ENCODE results near the gene TNFRSF1A. TPM values are rescaled to one million over a fixed set of nuclear protein-coding genes. Genes with fewer than 3 reads are reported as not detected.

The TNFRSF1A gene
- 76.0 TPM for total RNA-seq

DNA sequence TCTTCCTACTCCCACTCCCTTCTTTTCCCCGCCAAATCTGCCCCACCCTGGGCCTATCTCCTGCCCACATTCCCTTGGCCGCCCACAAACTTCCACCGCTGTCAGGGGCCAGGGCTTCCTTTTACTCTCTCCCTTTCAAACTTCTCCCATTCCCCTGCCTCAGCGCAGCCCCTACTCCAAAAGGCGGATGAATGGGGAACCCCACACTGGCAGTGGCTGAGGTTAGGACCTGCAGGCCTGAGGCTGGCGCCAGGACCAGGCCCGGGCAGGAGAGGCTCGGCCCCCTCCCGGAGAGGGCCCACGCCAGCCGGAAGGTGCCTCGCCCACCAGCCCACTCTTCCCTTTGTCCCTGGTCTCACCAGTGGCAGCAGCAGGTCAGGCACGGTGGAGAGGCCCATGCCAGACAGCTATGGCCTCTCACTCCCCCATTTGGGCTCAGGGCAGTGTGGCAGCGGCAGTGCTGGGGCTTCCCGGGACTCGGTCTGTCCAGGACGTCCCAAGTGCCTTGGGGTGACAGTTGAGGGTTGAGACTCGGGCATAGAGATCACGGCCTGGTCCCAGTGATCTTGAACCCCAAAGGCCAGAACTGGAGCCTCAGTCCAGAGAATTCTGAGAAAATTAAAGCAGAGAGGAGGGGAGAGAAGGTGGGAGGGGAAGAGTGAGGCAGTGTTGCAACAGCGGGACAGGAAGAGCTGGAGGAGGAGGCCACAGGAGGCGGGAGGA, at the start of gene TNFRSF1A:
TSS of gene TNFRSF1A (minus strand) at position 660 of the 723 bp plus-strand sequence. CDS start at position 398, 262 bp downstream.
- ATAC-seq (peak; percentile 79), DNase-seq (ENCODE audit: low spot score) (peak; percentile 80)

DNA sequence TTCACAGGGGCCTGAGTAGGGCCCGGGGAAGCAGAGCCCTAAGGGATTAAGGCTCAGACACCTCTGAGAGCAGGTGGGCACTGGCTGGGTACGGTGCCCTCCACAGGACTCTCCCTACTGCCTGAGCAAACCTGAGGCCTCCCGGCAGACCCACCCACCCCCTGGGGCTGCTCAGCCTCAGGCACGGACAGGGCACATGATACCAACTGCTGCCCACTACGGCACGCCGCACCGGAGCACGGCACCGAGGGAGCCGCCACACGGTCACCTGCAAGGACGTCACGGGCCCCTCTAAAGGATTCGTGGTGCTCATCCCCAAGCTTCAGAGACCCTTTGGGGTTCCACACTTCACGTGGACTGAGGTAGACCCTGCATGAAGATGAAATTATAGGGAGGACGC, 49.1 kb upstream of the TNFRSF1A start:
- DNase-seq (ENCODE audit: low spot score) (no peak), ATAC-seq (no peak)

DNA sequence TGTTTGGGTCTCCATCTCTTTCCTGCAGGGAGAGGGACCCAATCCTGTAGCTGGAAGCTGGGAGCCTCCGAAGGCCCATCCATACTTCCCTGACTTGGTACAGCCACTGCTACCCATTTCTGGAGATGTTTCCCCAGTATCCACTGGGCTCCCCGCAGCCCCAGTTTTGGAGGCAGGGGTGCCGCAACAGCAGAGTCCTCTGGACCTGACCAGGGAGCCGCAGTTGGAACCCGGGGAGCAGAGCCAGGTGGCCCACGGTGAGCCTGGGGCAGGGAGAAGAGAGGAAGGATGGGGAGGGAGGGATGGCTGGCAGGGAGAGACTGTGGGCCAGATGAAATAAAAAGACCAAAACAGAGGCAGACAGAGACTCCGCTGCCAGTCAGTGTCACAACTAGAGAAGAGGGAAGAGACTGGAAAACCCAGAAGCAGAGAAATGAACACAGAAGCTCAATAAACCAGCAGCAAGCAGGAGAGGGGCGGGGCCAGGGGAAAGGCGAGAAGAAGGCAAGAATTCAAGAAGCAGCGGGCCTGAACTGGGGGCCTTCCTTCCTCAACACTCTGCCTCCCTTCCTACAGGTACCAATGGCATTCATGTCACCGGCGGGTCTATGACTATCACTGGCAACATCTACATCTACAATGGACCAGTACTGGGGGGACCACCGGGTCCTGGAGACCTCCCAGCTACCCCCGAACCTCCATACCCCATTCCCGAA, 48.4 kb upstream of the TNFRSF1A start:
- DNase-seq (ENCODE audit: low spot score) (no peak), ATAC-seq (no peak)

DNA sequence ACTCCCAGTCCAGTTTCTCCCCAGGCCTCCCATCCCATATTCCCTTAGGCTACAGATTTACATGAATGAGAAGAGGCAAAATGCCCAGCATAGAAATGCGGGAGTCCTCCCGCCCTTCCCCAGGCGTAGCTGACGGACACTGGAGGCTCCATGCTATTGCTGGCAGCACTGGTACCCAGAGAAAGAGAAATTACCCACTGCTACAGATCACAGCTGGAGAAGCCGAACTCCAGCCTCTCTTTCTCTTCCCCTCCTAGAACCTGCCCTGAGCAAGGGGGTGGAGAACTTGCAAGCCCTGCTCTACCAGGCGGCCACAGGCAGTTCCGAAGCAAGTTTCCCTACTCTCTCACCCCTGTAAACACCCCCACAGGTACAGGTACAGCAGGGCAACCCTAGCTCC, 45.7 kb upstream of the TNFRSF1A start:
- ATAC-seq (no peak), DNase-seq (ENCODE audit: low spot score) (no peak)

DNA sequence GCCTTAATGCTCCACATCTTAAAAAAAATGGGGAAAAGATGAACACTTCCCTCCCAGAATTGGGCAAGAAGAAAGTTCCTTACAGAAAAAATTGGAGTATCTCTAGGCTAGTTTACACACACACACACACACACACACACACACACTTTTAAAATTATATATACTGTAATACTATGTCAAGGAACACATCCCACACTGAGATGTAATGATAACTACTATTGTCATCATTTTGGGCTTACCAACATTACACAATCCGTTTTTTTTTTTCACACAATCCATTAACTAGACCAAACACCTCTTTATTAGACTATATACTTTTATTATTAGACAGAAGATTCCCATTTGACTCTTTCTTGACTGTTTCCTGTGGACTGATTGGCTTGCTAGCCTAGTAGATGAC, 44.6 kb upstream of the TNFRSF1A start:
- ATAC-seq, result no peak
- DNase-seq (ENCODE audit: low spot score), result no peak

DNA sequence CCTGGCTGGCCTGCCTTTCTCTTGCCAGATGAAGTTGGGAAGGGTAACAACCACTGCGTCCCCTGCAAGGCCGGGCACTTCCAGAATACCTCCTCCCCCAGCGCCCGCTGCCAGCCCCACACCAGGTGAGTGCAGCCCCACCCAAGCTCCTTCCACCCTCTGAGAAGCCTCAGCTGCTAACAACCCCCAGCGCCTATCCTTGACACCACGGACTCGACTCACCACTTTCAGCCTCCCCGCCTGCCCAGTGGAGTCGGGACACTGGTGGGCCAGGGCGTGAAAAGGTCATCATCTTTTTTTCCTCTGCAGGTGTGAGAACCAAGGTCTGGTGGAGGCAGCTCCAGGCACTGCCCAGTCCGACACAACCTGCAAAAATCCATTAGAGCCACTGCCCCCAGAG, 44.2 kb upstream of the TNFRSF1A start:
- DNase-seq (ENCODE audit: low spot score) (no peak), ATAC-seq (no peak)

DNA sequence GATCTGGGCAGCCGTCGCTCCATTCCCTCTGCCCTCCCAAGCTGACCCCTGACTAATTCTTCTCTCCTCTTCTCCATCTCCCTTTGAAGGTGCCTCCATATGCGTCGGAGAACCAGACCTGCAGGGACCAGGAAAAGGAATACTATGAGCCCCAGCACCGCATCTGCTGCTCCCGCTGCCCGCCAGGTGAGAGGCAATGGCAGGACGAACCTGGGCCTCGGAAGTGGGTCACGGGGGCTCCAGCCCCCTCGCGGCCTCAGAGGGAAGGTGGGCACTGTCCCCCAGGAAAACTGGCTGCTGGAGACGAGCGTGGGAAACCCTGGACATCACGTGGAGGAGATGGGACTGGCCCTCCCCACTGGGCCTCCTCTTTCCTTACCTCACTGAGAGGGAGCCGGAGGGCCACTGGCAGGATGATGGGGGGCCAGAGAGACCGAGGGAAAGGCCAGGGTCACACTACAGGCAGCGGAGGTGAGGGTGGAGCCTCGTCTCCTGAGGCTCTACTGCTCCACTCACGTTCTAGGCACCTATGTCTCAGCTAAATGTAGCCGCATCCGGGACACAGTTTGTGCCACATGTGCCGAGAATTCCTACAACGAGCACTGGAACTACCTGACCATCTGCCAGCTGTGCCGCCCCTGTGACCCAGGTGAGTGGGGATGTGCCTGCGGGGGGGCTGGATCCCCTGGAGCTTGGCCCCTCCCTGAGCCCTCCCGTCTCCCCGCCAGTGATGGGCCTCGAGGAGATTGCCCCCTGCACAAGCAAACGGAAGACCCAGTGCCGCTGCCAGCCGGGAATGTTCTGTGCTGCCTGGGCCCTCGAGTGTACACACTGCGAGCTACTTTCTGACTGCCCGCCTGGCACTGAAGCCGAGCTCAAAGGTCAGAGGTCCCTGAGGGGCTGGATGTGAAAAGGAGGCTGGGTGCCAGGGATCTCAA, 42.9 kb upstream of the TNFRSF1A start:
- DNase-seq (ENCODE audit: low spot score) (peak; percentile 79), ATAC-seq (peak; percentile 56)

DNA sequence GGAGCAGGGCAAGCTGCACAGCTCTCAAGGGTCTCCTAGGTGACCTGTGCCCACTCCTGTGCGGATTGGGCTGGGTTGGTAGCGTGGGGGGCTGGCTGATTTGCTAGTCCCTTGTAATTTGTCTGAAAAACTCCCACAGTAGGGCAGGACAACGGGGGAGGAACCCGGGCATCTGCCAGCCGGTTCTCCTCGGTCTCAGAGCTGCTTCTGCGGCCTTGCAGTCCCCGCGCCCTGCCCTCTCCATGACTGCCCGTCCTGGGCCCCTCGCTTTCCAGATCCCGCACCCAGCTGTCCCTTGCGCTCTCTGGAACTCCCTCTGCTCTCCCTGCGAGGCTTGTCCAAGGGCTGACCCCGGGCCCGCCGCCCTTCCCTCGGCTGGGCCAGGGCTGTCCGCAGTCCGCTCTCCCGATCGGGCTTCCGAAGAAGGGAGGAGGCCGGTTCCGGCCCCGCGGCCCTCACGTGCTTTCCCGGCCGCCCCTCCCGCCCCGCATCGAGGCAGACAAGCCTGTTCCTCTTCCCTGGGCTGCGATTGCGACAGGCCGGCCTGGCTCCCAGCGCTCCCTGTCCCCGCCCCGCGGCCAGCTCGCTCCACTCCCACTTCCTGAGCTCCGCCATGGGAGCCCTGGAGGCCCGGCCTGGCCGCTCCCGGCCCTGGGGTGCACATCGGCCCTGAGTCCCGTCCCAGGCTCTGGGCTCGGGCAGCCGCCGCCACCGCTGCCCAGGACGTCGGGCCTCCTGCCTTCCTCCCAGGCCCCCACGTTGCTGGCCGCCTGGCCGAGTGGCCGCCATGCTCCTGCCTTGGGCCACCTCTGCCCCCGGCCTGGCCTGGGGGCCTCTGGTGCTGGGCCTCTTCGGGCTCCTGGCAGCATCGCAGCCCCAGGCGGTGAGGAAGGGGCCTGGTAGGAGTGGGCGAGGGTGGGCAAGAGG, 42.0 kb upstream of the TNFRSF1A start, which contains the start of gene LTBR:
TSS of gene LTBR (plus strand) at position 591 of the 927 bp plus-strand sequence. CDS start at position 788, 197 bp downstream.
- DNase-seq (ENCODE audit: low spot score) (peak; percentile 98), ATAC-seq (peak; percentile 91)

DNA sequence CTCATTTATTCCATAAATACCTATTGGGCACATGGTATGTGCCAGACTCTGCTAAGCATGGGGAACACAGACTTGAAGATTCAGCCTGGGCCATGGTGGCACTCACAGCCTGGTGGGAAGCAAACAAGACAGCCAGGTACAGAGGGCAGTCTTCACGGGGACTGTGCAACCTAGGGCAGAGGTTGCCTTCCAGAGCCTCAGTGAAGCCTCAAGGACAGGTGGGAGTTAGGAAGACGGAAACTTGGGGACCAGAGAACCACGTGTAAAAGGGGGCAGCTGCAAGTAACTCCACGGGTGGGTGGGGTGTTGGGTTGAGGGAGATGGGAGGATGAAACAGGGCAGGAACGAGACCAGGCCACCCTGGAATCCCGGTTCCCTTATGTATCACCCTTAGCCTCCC, 41.1 kb upstream of the TNFRSF1A start:
- ATAC-seq (no peak), DNase-seq (ENCODE audit: low spot score) (no peak)

DNA sequence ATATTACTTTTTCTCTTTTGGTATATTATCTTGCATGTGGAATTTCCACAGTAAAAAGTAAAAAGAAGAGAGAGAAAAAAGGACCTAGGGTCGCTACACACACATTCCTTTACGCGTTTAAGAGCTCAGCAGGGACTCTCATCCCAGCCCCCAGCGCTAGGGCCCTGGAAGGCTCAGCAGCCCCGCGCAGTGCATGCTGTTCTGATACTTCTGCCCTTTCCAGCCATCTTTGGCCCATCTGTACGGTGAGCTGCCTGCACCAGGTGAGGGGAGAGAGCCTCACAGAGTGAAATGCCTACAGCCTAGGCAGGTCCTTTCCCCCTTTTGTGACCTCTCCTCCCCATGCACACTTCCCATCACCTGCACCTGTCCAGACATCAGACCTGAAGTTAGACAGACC, 40.5 kb upstream of the TNFRSF1A start:
- no peak for DNase-seq (ENCODE audit: low spot score)

DNA sequence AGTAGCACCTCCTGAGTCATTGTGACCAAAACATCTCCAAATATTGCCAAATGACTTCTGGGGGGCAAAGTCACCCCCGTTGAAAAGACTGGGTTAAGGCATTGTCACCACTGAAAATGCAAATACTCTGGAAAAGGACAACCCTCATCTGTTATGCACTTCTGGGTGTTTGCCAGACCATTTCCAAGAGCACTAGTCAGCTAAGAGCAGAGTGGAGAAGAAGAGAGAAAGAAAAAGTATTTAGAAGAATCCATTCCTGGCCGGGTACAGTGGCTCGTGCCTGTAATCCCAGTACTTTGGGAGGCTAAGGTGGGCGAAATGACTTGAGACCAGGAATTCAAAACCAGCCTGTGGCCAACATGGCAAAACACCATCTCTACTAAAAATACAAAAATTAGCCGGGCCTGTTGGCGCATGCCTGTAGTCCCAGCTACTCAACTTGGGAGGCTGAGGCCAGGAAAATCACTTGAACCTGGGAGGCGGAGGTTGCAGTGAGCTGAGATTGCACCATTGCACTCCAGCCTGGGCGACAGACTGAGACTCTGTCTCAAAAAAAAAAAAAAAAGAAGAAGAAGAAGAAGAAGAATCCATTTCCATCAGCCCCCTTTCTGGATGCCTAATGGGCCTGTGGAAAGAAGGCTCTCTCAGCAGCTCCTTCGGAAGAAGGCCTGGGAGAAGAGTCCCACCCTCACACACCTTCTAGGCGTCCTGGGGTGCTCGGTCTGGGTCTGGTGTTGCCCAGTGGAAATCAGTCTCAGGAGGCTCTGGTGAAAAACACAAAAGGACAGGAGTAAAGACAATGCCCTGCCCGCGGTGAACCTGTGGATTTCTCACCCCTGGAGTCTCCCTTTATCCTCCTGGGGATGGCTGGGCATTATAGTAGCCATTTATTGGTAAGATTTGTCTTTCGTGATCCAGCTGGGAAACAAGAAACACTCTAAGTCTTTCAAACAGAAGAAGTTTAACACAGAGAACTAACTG, 38.6 kb upstream of the TNFRSF1A start:
- no peak for DNase-seq (ENCODE audit: low spot score)
- no peak for ATAC-seq

More for the DNA sequence above, 40.5 kb upstream of the TNFRSF1A start:
- no peak for ATAC-seq

DNA sequence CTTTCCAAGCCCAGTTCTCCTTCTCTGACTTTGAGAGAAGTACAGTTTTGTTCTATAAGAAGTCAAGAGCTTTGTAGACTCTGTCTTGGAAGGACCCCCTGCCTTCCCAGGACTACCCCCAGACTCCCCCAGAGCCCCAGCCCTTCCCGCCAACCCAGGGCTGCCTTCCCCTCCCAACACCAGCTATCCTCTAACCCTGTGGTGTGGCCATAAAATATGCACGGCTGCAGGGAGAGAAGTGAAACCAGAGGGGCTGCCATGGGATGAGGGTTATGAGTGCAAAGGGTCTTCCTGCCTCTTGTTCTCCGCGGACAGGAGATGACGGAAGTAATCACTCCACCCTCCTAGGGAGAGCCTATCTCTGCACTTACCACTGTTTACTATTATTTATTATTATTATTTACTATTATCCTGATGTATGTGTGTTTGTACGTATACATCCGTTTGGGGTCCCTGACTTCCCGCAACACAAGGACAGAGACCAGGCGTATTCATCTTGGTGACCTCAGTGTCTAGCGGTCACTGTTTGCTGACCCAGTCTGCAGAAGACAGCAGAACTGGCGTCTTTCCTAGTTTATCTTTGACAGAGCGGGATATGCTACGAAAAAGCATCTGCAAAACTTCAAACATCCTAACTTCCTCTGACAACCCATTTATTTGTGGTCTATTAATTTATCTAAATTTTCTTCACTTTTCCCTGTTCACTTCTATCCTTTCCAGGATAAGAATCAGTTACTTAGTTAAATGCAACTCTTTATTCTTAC, 37.0 kb upstream of the TNFRSF1A start:
- DNase-seq (ENCODE audit: low spot score) (no peak), ATAC-seq (no peak)

DNA sequence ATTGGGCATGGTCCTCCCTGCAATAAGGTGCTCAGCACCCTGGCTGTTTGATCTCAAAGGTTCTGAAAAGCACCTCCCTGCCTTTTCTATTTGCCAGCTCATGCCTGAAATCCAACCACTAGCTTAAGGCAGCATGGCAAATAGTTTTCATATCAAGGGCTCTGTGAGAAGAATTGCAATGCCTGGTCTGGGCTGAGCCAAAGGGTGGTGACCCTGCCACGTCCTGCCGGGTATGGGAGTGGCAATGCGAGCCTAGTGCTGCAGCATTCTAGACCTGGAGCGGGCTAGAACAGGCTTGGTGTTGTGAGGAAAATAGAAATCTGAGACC, 35.8 kb upstream of the TNFRSF1A start:
- DNase-seq (ENCODE audit: low spot score), result peak; percentile 80
- peak; percentile 78 for ATAC-seq

DNA sequence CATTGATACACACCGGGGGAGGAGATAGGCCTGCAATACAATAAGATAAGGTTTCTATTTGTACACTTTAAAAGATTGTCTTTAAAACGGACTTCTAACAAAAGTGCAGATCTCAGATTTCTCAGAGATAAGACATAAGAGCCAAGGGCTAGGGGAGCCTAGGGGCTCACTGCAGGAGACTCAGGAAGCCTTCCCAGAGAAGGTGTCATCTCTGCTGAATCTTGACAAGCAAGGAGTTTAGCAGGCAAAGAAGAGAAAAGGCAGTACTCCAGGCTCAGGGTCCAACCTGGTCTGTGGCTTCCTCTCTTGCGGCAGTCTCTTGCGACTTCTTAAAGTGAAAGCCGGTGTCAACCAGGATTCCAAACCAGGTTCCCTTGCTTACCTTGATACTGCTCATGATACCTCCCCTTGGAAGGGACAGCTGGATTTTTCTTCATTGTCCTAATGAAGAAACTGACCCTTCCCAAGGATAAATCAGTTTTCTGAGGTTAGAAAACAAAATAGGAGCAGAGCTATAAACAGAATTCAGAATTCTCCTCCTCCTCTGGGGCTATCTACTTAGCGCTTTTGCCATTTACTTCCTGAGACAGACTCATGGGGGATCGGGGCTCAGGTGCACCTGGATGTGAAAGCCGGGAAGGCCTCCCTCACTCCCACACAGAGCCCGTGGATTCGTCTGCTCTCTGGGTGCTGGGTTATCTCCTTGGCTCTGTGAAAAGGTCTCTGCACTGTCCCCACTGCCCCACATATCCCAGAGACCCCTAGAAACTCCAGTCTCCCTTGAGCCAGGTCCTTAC, 35.2 kb upstream of the TNFRSF1A start:
- no peak for DNase-seq (ENCODE audit: low spot score)

DNA sequence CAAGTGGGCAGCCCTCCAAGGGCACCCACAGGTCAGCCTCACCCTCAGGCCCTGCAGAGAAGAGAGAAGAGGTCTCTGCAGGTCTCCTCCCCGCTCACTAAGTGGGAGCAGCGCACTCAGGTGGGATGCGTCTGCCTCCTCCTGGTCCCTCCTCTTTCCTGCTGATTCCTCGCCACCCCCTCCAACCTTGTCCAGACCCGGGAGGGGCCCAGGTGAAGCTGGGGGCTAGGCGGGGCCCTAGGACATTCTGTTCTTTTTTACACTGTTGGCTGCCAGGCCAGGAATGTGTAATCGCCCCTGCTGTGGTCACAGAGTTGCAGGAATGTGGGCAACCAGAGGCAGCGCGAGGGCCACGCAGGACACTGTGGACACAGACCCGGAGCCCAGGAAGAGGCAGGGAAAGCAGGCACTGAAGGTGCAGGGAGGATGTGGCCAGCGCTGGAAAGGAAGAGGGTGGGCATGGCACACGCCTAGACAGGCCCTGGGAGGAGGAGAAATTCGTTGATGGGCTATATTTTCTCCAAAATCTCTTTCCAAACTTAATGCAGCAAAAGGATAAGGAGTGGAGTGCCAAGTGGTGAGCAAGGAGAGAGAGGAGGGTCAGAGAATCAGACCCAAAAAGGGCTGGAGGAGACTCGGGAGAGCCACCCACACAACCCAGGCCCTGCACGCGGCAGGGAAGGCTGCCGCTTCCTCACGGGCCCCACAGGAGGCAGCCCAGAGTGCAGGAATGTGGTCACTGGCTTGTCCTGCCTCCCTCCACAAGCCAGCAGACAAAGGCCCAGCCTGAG, 34.4 kb upstream of the TNFRSF1A start:
- ATAC-seq (peak; percentile 64), DNase-seq (ENCODE audit: low spot score) (no peak)

More for the DNA sequence above, 35.2 kb upstream of the TNFRSF1A start:
- no peak for ATAC-seq

DNA sequence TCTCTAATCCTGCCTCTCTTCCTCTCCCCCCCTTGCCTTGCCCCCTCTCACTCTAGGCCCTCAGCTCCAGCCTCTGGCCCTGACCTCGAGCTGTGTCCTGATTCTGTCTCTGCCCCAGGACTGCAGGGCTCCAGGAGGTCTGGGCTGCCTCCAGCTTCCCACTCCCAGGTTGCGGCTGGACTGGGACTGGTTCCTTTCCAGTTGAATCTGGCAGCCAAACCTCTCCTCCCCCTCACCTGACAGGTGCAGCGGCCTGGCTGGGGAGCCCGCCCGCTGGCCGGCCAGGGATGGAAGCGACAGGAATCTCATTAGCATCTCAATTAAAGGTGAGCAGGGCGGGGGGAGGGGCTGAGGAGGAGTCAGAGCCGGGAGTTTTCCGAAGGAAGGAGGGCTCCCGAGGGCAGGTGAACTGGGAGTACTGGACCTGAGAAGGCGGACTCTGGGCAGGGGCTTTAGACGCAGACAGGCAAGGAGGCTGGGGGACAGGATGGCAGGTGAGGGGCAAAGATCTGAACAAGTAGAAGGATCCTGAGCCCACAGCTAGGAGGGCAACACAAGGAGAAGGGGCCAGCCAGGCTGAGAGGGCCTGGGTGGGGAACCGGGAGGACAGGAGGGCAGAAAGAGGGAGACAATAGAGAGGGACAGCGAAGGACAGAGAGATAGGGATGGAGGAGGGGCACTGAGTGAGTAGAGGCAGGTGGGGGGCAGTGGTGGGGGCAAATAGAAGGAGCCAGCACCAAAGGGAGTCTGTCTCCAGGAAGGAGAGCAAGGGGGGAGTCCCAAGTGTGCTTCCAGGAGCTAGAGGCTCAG, 33.6 kb upstream of the TNFRSF1A start, which contains the start of gene SCNN1A:
TSS of gene SCNN1A (minus strand) at position 295 of the 810 bp plus-strand sequence. CDS start 780 bp downstream, outside the sequence.
- DNase-seq (ENCODE audit: low spot score) (peak; percentile 69), ATAC-seq (peak; percentile 57)
